HG02610 (cell line): ENCODE measurements around the gene THBS2.
"Not testable (repeated sequence)": the region's sequence is repeated elsewhere in the genome, so short reads cannot be mapped to it uniquely, and the experiment has no call there.

Source experiments
- ATAC-seq: cut with Tn5 transposase; IDR thresholded peaks from one replicate; pipeline ENCODE4 v1.9.1; 2021; ENCODE audit warnings: mild to moderate bottlenecking, moderate library complexity; ENCODE audit not compliant: unreplicated experiment

The THBS2 gene

DNA sequence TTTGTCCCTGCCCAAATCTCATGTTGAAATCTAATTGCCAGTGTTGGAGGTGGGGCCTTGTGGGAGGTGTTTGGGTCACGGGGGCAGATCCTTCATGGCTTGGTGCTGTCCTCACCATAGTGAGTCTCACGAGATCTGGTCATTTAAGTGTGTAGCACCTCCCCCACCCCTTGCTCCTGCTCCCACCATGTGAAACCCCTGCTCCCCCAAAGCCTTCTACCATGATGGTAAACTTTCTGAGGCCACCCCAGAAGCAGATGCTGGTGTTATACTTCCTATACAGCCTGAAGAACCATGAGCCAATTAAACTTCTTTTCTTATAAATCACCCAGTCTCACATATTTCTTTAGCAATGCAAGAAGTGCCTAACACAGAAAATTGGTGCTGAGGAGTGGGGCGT lies 19.9 kb upstream of the THBS2 start:
- no peak for ATAC-seq

GRCh38 chr6:169271877-169272216 lies 18.2 kb upstream of the THBS2 start:
- ATAC-seq, result no peak

DNA sequence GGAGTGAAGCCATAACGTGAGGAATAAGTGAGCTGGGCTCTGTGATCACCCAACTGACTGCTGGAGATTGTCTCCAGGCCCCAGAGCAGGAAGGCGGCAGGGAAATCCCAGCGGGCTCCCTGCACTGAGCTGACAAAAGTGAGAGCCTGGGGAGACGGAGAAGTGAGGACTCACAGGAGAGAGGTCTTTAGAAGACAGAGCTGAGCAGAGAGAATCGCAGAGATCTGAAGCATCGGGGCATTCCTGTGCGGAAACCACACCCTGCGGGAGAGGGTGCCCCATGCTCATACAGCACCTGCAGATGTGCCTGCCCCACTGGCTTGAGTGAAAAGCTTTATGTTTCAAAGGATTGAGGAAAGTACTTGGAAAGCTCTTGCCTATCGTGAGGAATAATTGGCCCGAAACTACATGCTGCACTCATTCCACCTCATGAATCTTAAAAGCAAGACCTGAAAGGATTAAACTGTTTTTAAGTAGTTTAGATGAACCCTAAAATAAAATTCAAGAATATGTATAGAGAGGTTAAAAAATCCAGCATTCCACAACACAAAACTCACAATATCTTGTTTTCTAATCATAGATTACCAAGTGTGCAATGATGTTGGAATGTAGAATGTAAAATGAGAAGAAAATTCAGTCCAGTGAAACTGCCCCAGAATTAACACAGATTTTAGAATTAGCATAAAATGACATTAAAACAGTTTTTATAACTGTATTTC lies 17.7 kb upstream of the THBS2 start:
- no peak for ATAC-seq

DNA sequence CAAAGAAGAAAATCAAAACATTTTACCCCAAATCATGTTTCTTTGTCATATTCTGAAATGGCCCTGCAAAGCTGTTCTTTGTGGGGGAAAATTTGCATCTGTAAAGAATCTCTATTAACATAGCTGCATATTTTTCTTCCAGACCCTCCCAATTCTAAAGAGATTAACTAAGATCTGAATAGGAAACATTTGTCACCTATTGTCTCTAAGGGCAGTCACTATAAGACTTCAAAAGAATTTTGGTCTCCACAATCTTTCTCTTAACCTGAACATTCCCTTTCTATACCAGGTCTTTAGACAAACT lies 16.4 kb upstream of the THBS2 start:
- not testable (repeated sequence) for ATAC-seq

- ATAC-seq, result no peak
Observed at GRCh38 chr6:169269180-169270076, 15.8 kb upstream of the THBS2 start.

- no peak for ATAC-seq
Observed at GRCh38 chr6:169268276-169268675, 14.6 kb upstream of the THBS2 start.

DNA sequence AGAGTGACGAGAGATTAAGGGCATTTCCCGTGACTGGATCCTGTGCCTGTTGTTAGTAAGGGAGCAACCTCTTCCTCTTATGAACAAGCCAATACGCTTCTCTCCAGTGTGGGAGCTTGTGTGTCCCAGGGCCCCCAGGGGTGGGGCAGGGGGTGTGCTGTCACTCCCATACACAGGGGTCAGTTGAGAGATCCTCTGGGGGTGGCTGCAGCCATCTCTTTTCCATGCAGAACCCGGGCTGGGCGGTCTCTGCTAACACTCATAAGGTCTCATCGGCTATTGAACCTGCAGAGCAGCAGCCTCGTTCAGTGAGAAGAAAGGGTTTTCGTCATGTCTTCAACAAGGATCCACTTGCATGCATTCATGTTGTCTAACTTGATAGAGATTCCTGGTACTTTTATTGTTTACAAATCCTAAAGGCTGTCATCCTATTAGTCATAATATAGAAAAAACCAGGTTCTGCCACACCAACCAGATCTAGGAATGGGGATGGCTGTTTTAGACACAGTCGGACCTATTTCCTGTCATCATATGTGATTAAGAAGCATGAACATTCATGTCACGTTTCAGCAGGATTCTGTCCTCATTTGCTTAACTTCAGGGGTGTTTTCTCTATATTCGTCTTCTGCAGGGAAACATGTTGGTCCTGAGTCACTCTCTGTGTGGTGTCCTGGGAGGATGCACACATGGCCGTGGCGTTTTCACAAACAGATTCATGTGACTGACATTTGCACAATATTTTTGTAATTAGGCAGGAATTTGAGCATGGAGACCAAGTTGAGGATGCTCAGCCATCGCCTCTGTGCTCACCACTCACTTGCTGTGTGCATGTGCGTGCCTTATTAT lies 13.3 kb upstream of the THBS2 start:
- no peak for ATAC-seq

DNA sequence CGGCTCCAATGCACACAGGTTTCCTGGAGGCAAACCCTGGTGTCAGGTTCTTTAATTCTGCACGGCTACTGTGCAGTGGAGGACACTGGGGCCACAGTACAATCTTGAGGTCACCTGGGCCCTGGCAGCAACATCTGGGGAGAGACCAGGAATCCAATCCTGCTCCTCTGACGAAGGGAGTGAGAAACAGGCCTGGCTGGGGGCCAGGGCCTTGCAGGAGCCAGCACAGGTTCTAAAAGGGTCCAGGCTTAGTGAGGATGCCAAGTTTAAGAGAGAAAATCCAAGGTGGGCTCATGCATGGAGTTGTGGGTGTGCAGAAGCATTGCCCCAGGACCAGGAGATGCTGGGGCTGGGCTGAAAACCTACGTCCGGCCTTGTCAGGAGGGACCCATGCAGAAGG lies 12.6 kb upstream of the THBS2 start:
- ATAC-seq, result no peak

DNA sequence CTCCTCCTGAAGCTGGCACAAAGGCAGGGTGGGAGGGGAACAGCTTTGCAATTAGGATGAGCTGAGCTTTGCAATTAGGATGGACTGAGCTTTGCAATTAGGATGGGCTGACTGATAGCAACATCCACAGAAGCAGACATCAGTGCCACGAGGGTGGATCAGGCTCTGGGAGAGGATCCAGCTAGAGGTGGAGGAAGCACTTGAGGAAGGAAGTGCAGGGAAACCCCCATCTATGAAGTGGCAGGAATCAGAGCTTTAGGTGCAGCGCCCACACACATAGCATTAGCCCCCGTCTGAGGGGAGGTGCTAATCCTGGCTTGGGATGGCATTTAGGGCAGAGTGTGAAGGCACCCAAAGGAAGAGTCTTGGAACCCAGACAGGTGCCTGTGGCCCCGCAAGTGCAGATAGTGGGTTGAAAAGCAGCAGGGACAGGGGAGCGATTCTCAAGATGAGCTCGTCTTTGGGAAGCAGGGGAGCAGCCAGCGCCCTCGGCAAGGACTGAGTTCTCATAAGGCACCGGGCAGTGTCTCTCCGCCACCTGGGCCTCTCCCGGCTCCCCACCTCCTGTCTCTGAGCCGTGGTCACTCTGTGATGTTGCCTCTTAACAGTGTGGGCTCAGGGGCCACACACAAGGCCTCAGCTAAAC lies 12.0 kb upstream of the THBS2 start:
- ATAC-seq, result no peak

GRCh38 chr6:169263836-169264608 lies 10.4 kb upstream of the THBS2 start:
- no peak for ATAC-seq

- no peak for ATAC-seq
Observed at GRCh38 chr6:169263374-169263773, 9.7 kb upstream of the THBS2 start.

DNA sequence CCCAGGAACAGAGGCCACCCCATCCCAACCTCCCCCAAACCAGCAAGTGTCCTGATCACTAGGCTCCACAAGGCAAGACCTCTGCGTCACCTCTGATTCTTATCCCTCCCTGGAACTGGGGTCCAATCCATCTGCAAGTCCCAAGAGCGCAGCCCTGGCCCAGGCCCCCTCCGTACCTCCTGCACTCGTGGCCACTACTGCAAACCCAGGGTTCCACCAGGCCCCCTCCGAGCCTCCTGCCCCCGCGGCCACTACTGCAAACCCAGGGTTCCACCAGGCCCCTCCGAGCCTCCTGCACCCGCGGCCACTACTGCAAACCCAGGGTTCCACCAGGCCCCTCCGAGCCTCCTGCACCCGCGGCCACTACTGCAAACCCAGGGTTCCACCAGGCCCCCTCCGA lies 9.0 kb upstream of the THBS2 start:
- ATAC-seq, result not testable (repeated sequence)

GRCh38 chr6:169256518-169256917 lies 2.9 kb upstream of the THBS2 start:
- ATAC-seq, result no peak

DNA sequence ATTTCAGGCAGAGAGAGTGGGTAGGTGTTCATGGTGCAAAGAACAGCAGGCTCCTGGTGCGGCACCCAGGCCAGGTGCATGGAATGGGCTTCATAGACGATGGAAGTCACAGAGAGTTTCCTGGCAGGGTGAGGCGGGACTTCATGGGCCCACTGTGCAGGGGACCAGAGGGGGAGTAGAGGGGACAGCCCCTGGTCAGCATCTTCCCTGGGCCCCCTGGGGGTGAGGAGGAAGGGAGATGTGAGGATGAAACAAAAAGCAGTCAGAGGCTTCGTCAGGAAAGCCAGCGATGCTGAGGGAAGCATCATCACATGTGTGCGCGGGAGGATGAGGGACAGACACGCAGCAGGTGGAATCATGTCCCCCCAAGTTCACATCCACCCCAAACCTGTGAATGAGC lies 2.4 kb upstream of the THBS2 start:
- no peak for ATAC-seq

DNA sequence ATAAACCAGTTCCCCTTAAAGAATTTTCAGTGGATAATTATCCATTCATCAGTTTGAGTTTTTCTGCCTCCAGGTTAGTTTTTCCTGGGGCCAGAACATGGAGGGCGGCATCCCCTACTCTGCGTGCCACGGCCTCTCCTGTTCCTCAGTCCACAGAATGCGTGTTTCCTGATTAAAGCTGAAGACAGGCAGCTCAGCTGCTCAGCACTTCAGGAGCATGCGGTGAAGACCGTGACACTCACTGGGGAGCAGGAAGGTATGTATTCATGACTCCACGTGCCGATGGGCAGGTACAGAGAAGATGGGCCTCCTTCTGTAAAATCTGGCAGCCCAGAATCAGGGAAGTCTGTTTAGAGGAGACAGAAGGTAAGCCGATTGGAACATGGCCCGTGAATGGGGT lies 2.0 kb upstream of the THBS2 start:
- no peak for ATAC-seq

DNA sequence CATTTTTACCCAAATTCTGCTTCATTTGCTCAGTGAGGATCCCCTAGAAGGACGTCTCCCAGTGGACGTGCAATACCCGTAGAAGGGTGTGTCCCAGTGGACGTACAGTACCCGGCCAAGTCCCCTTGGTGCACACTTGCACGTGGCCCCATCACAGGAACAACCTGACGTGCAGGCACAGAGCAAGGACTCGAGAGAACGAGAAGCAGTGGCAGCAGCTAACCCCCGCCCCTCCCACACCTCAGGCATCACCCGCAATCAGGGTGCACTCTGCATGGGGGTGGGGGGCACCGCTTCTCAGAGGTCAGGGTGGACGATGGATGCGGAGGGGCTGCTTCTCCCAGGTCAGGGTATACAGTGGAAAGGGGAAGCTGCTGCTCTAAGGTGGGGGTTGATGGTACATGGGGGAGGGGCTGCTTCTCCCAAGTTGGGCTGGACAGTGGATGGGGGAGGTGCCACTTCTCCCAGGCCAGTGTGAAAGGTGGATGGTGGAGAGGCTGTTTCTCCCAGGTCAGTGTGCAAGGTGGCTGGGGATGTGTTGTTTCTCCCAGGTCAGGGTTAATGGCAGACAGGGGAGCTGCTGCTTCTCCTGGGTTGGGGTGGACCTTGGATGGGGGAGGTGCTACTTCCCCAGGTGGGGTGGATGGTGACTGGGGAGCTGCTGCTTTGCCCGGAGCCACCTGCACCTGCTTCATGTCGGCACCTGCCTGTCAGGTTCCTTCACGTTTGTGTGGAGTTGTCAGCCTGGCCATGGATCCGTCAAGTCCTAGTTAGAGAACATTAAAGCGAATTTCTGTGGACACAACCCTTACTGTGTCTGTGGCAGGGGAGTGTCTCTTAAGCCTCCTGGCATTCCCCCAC lies 1.0 kb upstream of the THBS2 start:
- no peak for ATAC-seq

DNA sequence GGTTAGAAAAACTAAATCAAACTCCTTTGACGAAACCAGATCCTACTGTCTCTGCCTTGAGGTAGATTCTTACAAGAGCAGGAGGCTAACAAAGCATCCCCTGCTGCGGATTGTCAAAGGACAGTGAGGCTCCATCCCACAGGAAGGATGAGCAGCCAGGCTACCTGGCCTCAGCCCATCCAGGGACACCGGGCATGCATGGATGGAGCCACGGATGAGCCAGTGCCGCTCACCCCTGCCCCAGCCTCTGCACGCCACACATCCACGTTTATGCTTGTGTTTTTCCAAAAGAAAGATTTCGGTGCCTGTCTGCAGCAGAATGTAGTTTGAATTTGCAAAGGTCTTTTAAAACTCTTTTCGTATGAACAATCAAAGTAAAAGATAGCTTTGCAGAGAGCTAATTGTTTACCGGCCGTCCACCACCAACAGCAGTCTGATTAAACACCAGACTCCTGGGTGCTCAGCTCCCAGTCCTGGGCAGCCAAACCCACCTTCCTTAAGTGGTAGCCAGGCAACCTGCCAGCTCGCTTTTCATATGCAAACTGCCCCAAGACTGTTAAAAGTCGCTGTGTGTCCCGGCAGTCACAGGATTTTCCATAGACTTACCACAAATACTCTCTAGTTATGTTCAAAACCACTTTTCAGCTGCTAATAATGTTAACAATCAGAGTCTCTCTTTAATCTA lies 999 bp downstream of the THBS2 start:
- no peak for ATAC-seq

DNA sequence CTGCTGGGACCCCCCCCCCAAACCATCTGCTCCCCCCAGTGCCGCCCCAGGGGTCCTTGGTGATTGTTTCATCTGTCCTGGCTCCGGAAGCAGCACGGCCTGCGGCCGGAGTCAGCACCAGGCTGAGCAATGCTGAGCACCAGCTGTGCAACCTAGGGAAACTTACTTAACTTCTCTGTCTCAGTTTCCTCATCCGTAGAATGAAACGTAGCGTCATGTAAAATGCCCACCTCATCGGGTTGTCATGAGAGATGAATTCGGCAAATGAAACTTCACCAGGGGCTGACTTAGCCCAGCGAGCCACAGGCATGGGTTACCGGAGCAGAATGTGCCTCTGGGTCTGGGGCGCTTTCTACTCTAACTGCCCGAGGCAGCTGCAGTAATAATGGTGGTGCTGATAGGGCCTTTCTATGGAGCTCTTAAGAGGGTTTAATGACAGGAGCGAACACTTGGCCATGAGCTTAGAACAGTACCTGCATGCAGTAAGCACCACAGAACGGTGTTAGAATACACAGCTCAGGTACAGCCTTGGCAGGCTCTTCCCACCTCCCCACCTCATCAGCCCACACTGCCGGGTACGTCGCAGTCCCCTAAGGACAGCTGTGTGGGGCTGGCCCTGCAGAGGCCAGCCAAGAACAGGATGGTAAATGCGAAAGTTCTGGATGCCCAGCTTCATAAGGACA lies 1.7 kb downstream of the THBS2 start:
- ATAC-seq, result no peak
